ENCODE data around the gene TMEM150C.
A peak's percentile ranks its signal among the peaks of the same experiment; 100 is the strongest.
"Not testable (repeated sequence)": the region's sequence is repeated elsewhere in the genome, so short reads cannot be mapped to it uniquely, and the experiment has no call there.

TMEM150C gene

DNA sequence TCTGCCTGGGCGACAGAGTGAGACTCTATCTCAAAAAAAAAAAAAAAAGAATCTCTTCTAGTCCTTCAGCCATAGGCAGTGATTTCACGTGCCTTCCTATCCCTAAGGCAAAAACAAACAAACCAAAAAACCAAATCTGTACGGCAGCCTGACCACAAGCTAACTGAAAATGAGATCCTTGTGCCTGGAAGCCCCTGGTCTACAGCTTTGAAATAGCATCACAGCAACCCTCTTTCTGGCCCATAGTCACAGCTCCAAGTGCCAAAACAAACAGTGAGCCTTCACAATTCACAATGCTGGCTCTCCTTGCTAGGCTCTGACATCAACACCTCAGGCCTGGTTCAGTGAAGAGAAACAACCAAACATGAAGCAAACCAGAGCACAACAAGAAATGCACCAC lies 46.1 kb downstream of the TMEM150C start:
- peak; percentile 91 for DNase-seq (ENCODE audit: low spot score)

DNA sequence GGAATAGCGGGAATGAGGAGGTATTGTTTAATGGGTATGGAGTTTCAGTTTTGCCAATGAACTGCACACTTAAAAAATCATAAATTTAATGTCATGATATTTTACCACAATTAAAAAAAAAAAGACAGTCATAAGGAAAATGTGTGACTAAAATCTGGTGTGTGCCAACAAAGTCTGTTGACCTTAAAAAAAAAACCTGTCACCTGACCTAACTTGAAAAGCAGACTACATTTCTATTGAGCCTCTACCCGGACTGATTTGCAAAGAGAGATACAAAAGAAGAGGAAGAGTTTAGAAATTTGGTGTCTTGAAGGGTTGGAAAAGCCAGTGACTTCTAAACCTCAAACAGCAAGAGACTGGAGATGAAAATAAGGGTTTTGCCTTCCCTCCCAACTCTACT lies 48.4 kb downstream of the TMEM150C start:
- DNase-seq (ENCODE audit: low spot score), result no peak

DNA sequence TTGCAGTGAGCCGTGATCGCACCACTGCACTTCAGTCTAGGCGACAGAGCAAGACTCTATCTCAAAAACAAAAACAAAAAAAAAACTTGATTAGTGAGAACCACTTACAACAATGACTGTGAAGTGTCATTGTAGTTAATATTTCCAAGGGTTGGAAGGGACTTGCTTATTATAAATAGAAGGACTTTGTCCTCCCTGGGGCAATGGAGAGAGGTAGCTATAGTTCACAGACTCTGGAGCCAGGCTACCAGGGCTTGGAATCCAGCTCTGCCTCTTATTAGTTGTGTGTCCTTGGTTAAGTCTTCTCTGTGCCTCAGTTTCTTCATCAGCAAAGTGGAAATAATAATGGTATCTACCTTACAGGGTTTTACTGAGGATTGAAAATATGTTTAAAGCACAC lies 51.6 kb downstream of the TMEM150C start:
- no peak for DNase-seq (ENCODE audit: low spot score)

DNA sequence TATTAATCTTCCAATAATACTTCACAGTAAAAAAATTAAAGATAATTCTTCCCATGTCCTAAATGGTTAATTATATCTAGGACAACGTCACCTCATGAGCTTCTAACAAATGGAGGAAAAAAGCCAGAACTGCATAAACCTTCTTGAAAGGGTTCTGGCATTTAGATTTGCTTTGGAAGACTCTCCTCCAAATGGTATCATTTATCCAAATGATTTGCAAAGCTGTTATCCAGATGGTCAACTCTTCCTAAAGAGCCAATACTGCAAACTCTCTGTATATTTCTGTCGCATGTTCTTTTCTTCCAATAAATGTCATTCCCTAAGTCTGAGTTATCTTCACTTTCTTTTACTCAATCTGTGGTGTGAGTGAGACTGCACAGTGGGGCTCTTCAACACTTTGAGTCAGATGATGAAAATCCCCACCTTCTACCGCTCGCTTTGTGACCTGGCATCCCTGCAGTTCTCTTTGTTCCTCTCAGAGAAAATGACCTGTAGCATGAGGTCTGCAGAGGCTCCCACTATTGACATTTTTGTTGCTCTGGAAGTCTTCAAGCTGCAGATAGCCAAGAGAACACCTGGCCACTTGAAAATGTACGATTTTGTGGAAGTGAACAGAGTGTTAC lies 52.9 kb downstream of the TMEM150C start:
- no peak for DNase-seq (ENCODE audit: low spot score)

DNA sequence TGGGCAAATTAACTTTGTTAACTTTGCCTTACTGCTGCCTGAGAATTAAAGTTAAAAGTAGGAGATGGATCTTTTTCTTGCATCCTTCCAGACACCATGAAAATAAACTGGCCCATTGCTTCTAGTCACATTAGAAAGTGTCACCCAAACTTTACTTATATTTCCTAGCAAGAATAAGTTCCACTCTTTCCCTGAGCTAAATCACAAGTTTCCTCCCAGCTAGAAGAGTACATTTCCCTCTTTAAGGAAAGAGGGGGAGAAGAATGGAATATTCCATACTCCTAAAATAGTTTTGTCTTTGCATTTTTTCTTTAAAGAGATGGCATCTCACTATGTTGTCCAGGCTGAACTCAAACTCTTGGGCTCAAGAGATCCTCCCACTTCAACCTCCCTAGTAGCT lies 53.8 kb downstream of the TMEM150C start:
- no peak for DNase-seq (ENCODE audit: low spot score)

GRCh38 chr4:82501154-82501442 lies 60.7 kb downstream of the TMEM150C start:
- no peak for DNase-seq (ENCODE audit: low spot score)

DNA sequence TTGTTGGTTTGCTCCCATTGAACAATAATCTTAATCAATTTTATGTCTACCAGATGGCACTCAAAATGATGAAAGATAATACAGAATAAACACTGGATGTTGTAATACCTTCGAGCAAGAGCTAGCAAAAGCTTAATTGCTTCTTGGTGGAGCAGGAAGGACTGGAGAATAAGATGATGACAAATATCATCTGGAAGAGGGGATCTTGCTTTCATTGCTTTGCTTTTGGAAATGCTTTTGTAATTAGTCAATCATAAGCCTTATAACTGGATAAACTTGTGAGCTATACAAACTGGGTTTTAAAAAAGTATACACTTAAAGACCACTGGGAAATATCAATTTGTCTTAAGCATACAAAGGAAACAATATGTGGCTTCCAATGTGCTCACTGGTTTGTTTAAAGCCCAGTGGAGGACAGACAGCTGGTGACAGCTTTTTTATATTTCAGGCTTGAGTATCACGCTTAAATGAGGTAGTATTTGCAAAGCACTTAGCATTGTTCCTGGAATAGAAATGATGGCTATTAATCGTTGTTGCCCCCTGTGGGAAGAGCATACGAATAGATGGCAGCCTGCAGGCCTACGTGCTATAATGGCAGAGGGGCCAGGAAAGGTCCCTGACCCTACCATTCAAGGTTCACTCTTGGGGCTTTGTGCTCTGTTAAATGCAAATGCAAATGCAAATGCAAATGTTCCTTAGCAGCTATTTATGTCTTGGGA lies 61.2 kb downstream of the TMEM150C start:
- DNase-seq (ENCODE audit: low spot score), result peak; percentile 15

DNA sequence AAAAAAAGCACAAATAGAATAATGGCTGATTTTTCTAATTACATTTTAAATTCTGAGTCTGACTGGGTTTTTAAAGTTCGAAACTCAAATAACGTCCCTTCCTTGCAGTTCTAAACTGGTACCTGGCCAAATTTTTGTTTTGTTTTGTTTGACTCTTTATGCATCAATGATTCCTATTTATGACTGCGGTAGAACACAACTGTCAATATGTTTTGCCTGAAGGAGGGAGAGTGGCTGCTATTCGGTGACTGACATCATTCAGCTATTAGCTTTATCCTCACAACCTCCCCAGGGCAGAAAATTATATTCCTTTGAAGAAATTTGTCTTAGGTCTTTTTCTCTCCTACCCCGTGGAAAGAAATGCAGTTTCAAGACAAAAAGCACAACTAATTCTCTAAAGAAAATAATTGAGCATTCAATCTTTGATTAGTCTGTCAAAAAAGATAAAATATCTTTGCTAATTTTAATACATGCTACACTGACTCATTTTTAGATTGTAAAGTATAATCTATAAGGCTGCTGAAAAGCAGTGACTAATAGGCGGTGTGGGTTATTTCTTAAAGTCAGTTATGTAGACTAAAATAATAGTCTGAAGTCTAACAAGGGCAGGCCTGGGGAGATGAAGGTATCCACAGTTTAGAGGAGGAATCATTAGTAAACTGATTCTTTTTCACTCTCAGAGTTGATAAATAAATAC lies 61.9 kb downstream of the TMEM150C start:
- no peak for DNase-seq (ENCODE audit: low spot score)

GRCh38 chr4:82496349-82496748 lies 65.4 kb downstream of the TMEM150C start:
- no peak for DNase-seq (ENCODE audit: low spot score)

DNA sequence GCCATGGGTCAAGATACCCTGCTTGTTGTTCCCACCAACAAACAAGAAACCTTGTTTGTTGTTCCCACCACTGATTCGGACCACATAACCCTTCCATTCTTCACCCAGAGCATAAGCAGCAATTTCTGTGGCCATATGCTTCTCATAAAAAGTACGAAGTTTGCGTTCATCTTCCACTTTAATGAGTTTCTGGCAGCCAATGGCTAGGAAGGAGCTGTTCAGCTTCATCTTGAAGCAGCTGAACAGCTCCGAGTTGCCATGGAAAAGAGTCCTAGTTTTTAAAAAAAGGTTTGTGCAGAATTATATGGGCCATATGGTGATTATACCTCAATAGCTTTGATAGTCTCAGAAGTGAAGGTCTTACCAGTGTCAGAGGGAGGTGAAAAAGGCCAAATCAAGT lies 66.1 kb downstream of the TMEM150C start:
- DNase-seq (ENCODE audit: low spot score), result no peak

- DNase-seq (ENCODE audit: low spot score), result no peak
These were observed 67.9 kb downstream of the TMEM150C start for GRCh38 chr4:82493721-82494425.

DNA sequence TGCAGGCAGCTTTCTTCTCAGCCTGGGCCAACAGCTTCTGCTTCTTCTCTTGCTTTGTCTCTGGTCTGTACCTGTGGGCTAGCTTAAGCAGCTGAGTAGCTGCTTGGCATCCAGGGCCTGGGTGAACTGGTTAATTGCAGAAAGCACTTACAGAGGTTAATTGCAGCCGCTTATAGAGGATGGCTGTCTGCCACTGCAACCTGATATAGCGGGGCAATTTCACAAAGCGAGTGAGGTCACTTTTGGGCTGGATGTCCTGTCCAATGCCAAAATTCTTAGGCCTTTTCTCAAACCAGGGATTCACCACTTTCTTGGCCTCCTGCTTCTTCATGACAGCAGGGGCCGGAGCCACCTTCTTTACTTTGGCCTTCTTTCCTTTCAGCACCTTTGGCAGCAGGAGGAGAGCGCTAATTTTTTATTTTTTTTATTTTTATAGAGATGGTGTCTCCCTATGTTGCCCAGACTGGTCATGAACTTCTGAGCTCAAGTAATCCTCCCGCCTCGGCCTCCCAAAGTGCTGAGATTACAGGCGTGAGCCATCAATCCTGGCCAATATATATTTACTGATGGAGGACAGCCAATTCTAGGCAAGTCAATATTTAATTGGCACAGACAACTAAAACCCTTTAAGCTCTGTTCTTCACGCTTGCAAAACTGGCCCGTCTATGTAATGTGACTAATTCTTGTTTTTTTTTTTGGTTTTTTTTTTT lies 70.4 kb downstream of the TMEM150C start:
- no peak for DNase-seq (ENCODE audit: low spot score)

- DNase-seq (ENCODE audit: low spot score), result no peak
These were observed 71.8 kb downstream of the TMEM150C start for GRCh38 chr4:82489987-82490386.

DNA sequence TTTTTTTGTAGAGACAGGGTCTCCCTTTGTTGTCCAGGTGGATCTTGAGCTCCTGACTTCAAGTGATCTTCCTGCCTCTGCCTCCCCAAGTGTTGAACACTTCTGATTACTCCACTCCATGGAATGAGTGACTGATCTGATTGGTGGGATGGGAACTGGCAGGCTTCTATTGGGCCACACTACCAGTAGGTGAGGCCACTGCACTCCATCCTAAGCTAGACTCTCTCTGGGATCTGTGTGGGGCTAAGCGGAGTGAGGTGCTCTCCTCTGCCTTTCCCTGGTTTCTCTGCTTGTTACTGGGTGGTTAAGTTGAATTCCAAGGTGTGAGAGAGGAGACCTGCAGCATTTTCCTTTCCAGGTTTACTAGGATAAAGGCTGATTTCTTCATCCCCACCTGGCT lies 72.7 kb downstream of the TMEM150C start:
- no peak for DNase-seq (ENCODE audit: low spot score)

- no peak for DNase-seq (ENCODE audit: low spot score)
These were observed 76.6 kb downstream of the TMEM150C start for GRCh38 chr4:82484996-82485783.

- DNase-seq (ENCODE audit: low spot score), result no peak
These were observed 79.4 kb downstream of the TMEM150C start for GRCh38 chr4:82482387-82482786.

DNA sequence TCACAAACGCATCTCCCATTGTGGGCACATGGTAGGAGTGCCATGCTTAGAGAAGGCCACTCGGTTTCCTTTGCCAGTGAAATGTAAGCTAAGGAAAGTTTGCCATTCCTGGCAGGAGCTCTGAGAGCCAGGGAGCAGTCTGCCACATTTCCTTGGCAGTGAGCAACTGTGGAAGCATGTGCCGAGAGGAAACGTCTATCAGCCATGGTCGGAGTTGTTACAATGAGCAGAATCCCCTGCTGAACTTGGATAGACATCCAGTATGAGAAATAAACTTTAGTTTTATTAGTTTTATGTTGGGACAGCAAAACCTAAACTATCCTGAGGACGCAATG lies 80.3 kb downstream of the TMEM150C start:
- DNase-seq (ENCODE audit: low spot score), result no peak

- DNase-seq (ENCODE audit: low spot score), result no peak
These were observed 80.8 kb downstream of the TMEM150C start for GRCh38 chr4:82480771-82481505.

GRCh38 chr4:82479562-82479961 lies 82.2 kb downstream of the TMEM150C start:
- no peak for DNase-seq (ENCODE audit: low spot score)

GRCh38 chr4:82477469-82477868 lies 84.3 kb downstream of the TMEM150C start:
- not testable (repeated sequence) for DNase-seq (ENCODE audit: low spot score)

GRCh38 chr4:82475931-82476330 lies 85.9 kb downstream of the TMEM150C start:
- DNase-seq (ENCODE audit: low spot score), result not testable (repeated sequence)

Measured in putamen (tissue), 1 donor.